ENCODE measurements around the gene CELF2. TPM values are rescaled to one million over a fixed set of nuclear protein-coding genes. Genes with fewer than 3 reads are reported as not detected.

CELF2 gene
- total RNA-seq, 1 donor from 2014 or later = 27.5 TPM

DNA sequence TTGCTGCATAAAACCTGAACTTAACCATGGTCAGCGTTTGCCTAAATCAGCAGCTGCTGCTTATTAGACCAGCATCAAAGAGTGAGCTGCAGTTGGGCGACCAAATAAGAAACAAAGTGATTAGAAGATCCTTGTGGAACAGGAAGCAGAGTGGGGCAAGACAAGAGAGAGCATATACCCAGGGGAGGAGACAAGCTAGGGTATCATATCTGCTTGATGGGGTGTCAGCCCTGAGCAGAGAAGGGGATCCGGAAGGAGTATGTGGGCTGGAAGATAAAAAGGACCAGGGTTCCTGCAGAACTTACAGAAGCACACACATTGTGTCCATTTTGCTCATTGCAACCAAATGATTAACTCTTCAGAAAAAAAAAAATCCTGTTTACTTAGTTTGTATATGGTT lies 213.6 kb downstream of the CELF2 start:
- H3K4me3 Mint-ChIP-seq (ENCODE audit: unreplicated experiment) = no peak overlapping the region
- H3K4me1 Mint-ChIP-seq (ENCODE audit: unreplicated experiment) = peaks cover 33% of the 10 kb centered on the region
- H3K9me3 Mint-ChIP-seq (ENCODE audit: unreplicated experiment) = no peaks in the 10 kb centered on the region
- H3K27me3 Mint-ChIP-seq (ENCODE audit: unreplicated experiment) = no peaks in the 10 kb centered on the region
- no peak for TF ChIP-seq CTCF (IDR thresholded peaks at IDR 0.05; ENCODE audit: unreplicated experiment)
- H3K36me3 Mint-ChIP-seq (ENCODE audit: low read depth, unreplicated experiment) = no peaks in the 10 kb centered on the region
- H3K27ac Mint-ChIP-seq (ENCODE audit: unreplicated experiment) = no peak overlapping the region
- DNase-seq (ENCODE audit: low spot score) = no peak

GRCh38 chr10:11232222-11232961 lies 214.7 kb downstream of the CELF2 start:
- Mint-ChIP-seq H3K4me1 (ENCODE audit: unreplicated experiment) (peaks cover 30% of the 10 kb centered on the region), H3K27ac (ENCODE audit: unreplicated experiment) (no peak overlapping the region), H3K9me3 (ENCODE audit: unreplicated experiment) (no peaks in the 10 kb centered on the region), H3K27me3 (ENCODE audit: unreplicated experiment) (no peaks in the 10 kb centered on the region), H3K36me3 (ENCODE audit: low read depth, unreplicated experiment) (no peaks in the 10 kb centered on the region), H3K4me3 (ENCODE audit: unreplicated experiment) (no peak overlapping the region)
- no peak for DNase-seq (ENCODE audit: low spot score)
- TF ChIP-seq CTCF (IDR thresholded peaks at IDR 0.05; ENCODE audit: unreplicated experiment) = no peak

DNA sequence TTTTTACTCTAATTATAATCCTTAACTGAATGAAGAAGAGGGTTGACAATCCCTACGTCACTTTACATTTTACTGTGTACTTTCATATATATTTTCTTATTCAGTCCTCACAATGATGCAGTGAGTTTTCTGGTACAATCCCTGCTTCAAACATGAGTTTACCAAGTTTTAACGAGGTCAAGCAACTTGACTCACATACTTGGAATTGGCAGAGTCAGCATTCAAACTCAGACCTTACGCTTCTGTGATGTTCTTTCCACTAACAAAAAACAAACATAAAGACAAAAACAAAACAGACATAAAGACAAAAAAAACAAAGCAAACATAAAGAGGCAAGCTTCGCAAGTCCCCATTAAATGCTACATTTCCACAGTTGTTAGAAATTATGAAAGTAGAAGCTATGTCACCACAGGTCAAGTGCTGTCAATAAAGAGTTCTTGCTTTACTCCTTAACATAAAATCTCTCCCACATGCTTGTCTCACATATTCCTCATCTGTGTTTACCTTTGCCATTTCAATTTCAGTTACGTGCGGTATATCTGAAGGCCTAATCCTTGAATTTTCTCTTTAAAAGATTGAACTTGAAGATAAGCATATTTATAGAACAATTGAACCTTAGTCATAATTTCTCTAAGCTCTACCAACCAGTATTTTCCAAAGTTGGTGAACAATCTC lies 217.3 kb downstream of the CELF2 start:
- no peak overlapping the region for H3K4me3 Mint-ChIP-seq (ENCODE audit: unreplicated experiment)
- no peaks in the 10 kb centered on the region for H3K36me3 Mint-ChIP-seq (ENCODE audit: low read depth, unreplicated experiment)
- no peak for DNase-seq (ENCODE audit: low spot score)
- TF ChIP-seq CTCF (IDR thresholded peaks at IDR 0.05; ENCODE audit: unreplicated experiment) = no peak
- H3K9me3 Mint-ChIP-seq (ENCODE audit: unreplicated experiment) = no peaks in the 10 kb centered on the region
- H3K4me1 Mint-ChIP-seq (ENCODE audit: unreplicated experiment) = peaks cover 14% of the 10 kb centered on the region
- H3K27me3 Mint-ChIP-seq (ENCODE audit: unreplicated experiment) = no peaks in the 10 kb centered on the region
- H3K27ac Mint-ChIP-seq (ENCODE audit: unreplicated experiment) = no peak overlapping the region

DNA sequence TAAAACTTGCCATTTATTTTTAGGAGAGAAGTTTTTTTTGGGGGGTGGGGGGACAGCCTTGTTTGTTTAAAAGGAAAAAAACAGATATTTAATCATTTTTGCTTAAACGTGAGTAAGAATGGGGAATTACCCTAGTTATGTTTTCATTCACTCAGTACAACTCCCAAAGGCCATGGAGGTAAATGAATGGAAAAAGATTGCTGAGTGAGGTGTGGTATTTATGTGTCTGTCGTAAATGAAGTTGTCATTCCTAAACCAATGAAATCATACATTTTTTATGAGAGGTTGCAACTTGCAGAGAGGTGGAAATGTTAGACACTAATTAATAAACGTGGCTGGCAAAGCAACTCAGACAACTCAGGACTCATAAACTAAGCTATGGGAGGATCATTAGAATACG lies 218.1 kb downstream of the CELF2 start:
- no peaks in the 10 kb centered on the region for H3K36me3 Mint-ChIP-seq (ENCODE audit: low read depth, unreplicated experiment)
- peaks cover 14% of the 10 kb centered on the region for H3K4me1 Mint-ChIP-seq (ENCODE audit: unreplicated experiment)
- no peak overlapping the region for H3K27ac Mint-ChIP-seq (ENCODE audit: unreplicated experiment)
- DNase-seq (ENCODE audit: low spot score) = no peak
- no peaks in the 10 kb centered on the region for H3K9me3 Mint-ChIP-seq (ENCODE audit: unreplicated experiment)
- TF ChIP-seq CTCF (IDR thresholded peaks at IDR 0.05; ENCODE audit: unreplicated experiment) = no peak
- no peaks in the 10 kb centered on the region for H3K27me3 Mint-ChIP-seq (ENCODE audit: unreplicated experiment)
- H3K4me3 Mint-ChIP-seq (ENCODE audit: unreplicated experiment) = no peak overlapping the region

- no peaks in the 10 kb centered on the region for H3K9me3 Mint-ChIP-seq (ENCODE audit: unreplicated experiment)
- DNase-seq (ENCODE audit: low spot score) = no peak
- H3K27me3 Mint-ChIP-seq (ENCODE audit: unreplicated experiment) = no peaks in the 10 kb centered on the region
- H3K4me3 Mint-ChIP-seq (ENCODE audit: unreplicated experiment) = no peak overlapping the region
- peaks cover 11% of the 10 kb centered on the region for H3K4me1 Mint-ChIP-seq (ENCODE audit: unreplicated experiment)
- peak overlapping the region; percentile 2 for H3K27ac Mint-ChIP-seq (ENCODE audit: unreplicated experiment)
- no peak for TF ChIP-seq CTCF (IDR thresholded peaks at IDR 0.05; ENCODE audit: unreplicated experiment)
- H3K36me3 Mint-ChIP-seq (ENCODE audit: low read depth, unreplicated experiment) = no peaks in the 10 kb centered on the region
Measured at GRCh38 chr10:11236234-11236633, 218.6 kb downstream of the CELF2 start.
